Right lobe of liver (tissue), 6 donors: ENCODE measurements around the gene AP5B1. TPM values are rescaled to one million over a fixed set of nuclear protein-coding genes. Genes with fewer than 3 reads are reported as not detected.

Experiments used
- ATAC-seq, 4 donors: fragments of 200-7000 bp; cut with Tn5 transposase; one replicate each; pipeline ENCODE4 v1.9.1; 2020; ENCODE audit warnings: mild to moderate bottlenecking in 4 of 4, moderate library complexity in 4 of 4
- DNase-seq, 3 donors: peaks; one replicate each; pipeline ENCODE4 v3.0.0-alpha.2; 2020
- H3K27ac ChIP-seq, 3 donors: fragments of 200-600 bp; one replicate each; pipeline ENCODE4 v1.8.0; 2022
- H3K27me3 ChIP-seq, 2 donors: fragments of 200-600 bp; one replicate each; pipeline ENCODE4 v1.8.0; 2022
- H3K36me3 ChIP-seq, 4 donors: fragments of 200-600 bp; sonication (generic) in 1 of 4; one replicate each; pipeline versions ENCODE4 v1.5.1 to v1.8.0; 2017 to 2022; ENCODE audit warnings: control low read depth in 1 of 4
- H3K4me1 ChIP-seq, 4 donors: fragments of 200-600 bp; sonication (generic) in 1 of 4; one replicate each; pipeline versions ENCODE4 v1.5.1 to v1.8.0; 2017 to 2022; ENCODE audit warnings: control low read depth in 1 of 4
- H3K4me3 ChIP-seq, 3 donors: fragments of 200-600 bp; one replicate each; pipeline ENCODE4 v1.8.0; 2022
- H3K9me3 ChIP-seq, 4 donors: fragments of 200-600 bp; sonication (generic) in 1 of 4; one replicate each; pipeline versions ENCODE4 v1.5.1 to v1.8.0; 2017 to 2022; ENCODE audit warnings: control low read depth in 1 of 4
- CTCF ChIP-seq, 4 donors: fragments of 200-600 bp in 3 of 4; fragments of 450-650 bp in 1 of 4; IDR thresholded peaks; one replicate each; pipeline versions ENCODE4 v1.5.1 to v1.8.0; 2016 to 2022; ENCODE audit warnings: antibody characterized with exemption in 4 of 4, mild to moderate bottlenecking in 2 of 4
- POLR2A ChIP-seq: fragments of 450-650 bp; IDR thresholded peaks from one replicate; pipeline ENCODE4 v1.6.1; 2017; ENCODE audit warnings: antibody characterized with exemption, mild to moderate bottlenecking
- WGBS: methylation state at CpG from one replicate; pipeline ENCODE4 v1.1.6; 2018; ENCODE audit warnings: low coverage, low lambda C conversion rate; ENCODE audit not compliant: insufficient coverage; ENCODE audit errors: missing lambda C conversion rate; 5-methylcytosine and 5-hydroxymethylcytosine counted together
- intact Hi-C, 2 donors: fragments of 100-400 bp; cut with DNase I; formaldehyde crosslinking; loops; one replicate each; pipeline versions ENCODE4 v1.11.2 to v1.14.1; 2022
- long read RNA-seq: library from polyadenylated mRNA; unstranded; transcript quantifications from one replicate; pipeline ENCODE4 v2.0.0, GENCODE V29; 2019
- total RNA-seq, 6 experiments: library from RNA; depleted of rRNA in 2 of 6; stranded (reverse); fragments of >200 nt in 2 of 6; fragmentation: NEBNext Ultra II Directional in 3 of 6; extraction: Animal tissue kit (Norgen Biotek cat#: 25700) in 3 of 6; gene quantifications; one replicate each; pipeline versions ENCODE4 v1.1.0 to v1.2.4, GENCODE V29; 2016 to 2023
- donor health status: DM: no; HTN: yes; CAD: no.
- donor health status: DM: no; HTN: no; CAD: no.
- donor health status: DM: no; HTN: no; CAD: no.
- donor health status: DM: no; HTN: yes; CAD: no.
- donor health status: DM: no; HTN: yes; CAD: no.

The AP5B1 gene
- 10 to 100 TPM in 3 of 6 experiments, 1 to 10 TPM in 3; 5.0 to 13.5 (median 9.7) TPM for total RNA-seq
- long read RNA-seq, partial matches to known transcripts = 0 of 1 reads
- long read RNA-seq, other reads (novel, unspliced or antisense) = 1 of 1 reads

DNA sequence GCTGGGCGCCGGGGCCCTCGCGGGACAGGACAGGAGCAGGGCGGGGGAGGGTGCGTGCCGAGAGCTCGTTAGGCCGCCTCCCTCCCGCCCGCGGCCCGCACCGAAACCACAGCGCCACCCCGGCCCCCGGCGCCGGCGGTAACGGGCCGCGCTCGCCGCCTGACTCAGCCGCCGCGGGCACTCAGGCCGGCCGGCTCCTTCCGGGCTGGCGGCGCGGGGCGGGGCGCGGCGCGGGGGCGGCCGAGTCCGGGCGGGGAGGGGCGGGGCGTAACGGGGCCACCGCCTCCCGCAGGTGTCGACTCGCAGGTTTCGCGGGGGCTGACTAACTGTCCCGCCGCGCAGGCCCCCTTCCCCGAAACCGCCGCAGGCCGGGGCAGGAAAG, at the start of gene AP5B1:
Gene AP5B1, minus strand, starts transcription at position 207 of the 382 bp plus-strand sequence. CDS start 385 bp downstream, outside the sequence.
- peak; percentile 70 to 84 (median 75) for ATAC-seq
- intact Hi-C loops = no loop called here
- Histone ChIP-seq H3K36me3 (peaks cover 0 to 13% (median 7%) of the 10 kb centered on the region in 4 donors), H3K27me3 (peaks cover 0 to under 1% of the 10 kb centered on the region in 2 donors), H3K27ac (peak within 1 kb of the TSS; percentile 48 to 83 (median 77)), H3K4me1 (peaks cover 0 to 24% (median 6%) of the 10 kb centered on the region in 4 donors), H3K4me3 (peak within 1 kb of the TSS; percentile 78 to 93 (median 83)), H3K9me3 (no peaks in the 10 kb centered on the region)
- TF ChIP-seq POLR2A (peak; percentile 76), CTCF (IDR thresholded peaks at IDR 0.05) (no peak)
- no CpG with 5 or more reads among the region's 59 CpGs for WGBS
- peak; percentile 80 to 84 (median 82) for DNase-seq

DNA sequence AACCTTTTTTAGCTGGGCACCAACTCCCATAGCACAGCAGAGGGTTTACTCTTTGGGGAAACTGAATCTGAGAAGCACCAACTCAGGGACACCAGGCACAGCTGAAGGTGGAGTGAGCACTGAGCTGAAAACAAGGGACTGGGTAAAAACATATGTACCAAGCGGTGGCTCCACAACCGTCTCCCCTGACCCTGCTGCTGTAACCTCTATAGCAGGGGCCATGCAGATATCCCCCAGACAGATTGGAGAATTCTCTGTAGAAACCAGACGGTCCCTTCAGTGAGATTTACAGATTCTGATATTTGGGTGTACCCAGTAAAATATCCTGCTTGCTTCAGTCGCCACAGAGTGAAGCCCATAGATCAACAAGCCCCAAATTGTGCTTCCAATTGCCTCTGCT, 48.7 kb upstream of the AP5B1 start:
- H3K36me3 ChIP-seq = no peaks in the 10 kb centered on the region
- H3K4me3 ChIP-seq = no peak overlapping the region
- no peaks in the 10 kb centered on the region for H3K27me3 ChIP-seq
- H3K9me3 ChIP-seq = no peaks in the 10 kb centered on the region
- 58% methylated on average over 2 of the region's 4 CpGs for WGBS
- no peak overlapping the region for H3K27ac ChIP-seq
- DNase-seq = no peak
- no peaks in the 10 kb centered on the region for H3K4me1 ChIP-seq
- no peak for ATAC-seq
- intact Hi-C loops = loop anchor here in 1 of 2 donors (10.0 kb wide), 1 partner anchor 205 kb away; no protein-coding TSS in a partner anchor
- no peak for TF ChIP-seq POLR2A
- TF ChIP-seq CTCF (IDR thresholded peaks at IDR 0.05) = no peak

DNA sequence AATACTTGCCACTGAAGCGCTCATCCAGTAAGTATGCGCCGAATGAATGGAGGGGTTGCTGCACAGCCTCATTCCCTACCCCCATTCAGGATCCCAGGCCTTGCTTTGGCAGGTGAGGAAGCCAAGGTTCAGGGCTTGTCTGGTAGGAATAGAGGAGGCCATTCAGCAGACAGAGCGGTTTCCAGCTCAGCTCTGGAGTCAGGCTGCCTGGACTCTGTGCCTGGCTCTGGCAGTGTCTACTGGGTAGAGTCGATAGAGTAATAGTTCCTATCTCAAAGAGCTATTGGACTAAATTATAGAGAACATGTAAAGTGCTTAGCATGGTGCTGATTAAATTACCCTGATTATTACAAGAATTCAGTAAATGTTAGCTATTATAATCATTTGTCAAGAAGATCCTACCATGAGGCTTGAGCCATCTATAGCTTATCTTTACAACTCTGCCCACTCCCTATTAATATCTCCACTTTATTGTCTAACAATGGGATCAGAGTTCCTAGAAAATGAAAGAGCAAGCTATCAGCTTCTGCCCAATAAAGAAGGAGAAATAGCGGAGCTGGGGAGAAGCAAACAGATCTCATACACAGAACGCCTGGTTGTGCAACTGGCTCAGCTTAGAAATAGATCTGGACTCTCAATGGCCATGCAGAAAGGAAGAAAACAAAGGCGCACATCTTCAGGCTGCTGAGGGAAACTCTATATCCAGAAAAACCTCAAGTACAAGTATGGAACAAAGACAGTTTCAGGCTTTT, 46.4 kb upstream of the AP5B1 start:
- H3K27ac ChIP-seq = no peak overlapping the region
- no peaks in the 10 kb centered on the region for H3K4me1 ChIP-seq
- no peak overlapping the region for H3K4me3 ChIP-seq
- no peaks in the 10 kb centered on the region for H3K36me3 ChIP-seq
- DNase-seq (no peak), ATAC-seq (no peak)
- H3K27me3 ChIP-seq = no peaks in the 10 kb centered on the region
- intact Hi-C loops = loop anchor here in 1 of 2 donors (10.0 kb wide), 1 partner anchor 202 kb away; no protein-coding TSS in a partner anchor
- 67% methylated on average over 5 of the region's 8 CpGs for WGBS
- no peaks in the 10 kb centered on the region for H3K9me3 ChIP-seq
- no peak for TF ChIP-seq POLR2A
- TF ChIP-seq CTCF (IDR thresholded peaks at IDR 0.05) = no peak

GRCh38 chr11:65822776-65823528, 42.2 kb upstream of the AP5B1 start:
- DNase-seq = peak; percentile 48 to 66 (median 60)

More at GRCh38 chr11:65822776-65823528, 42.2 kb upstream of the AP5B1 start:
- 52% methylated on average over 15 of the region's 15 CpGs for WGBS
- Histone ChIP-seq H3K9me3 (no peaks in the 10 kb centered on the region), H3K27me3 (no peaks in the 10 kb centered on the region), H3K4me1 (no peaks in the 10 kb centered on the region), H3K36me3 (no peaks in the 10 kb centered on the region), H3K4me3 (no peak overlapping the region), H3K27ac (no peak overlapping the region)
- TF ChIP-seq CTCF (IDR thresholded peaks at IDR 0.05) = no peak
- peak; percentile 56 to 74 (median 62) for ATAC-seq
- intact Hi-C loops = loop anchor here in 1 of 2 donors (10.0 kb wide), 1 partner anchor 198 kb away; no protein-coding TSS in a partner anchor
